KMS-11 (cell line): ENCODE measurements around the gene SMIM29.

Experiments
- H2AFZ ChIP-seq: fragments of 200-600 bp; sonication (generic); 2 replicates; pipeline ENCODE4 v1.6.1; 2016; ENCODE audit warnings: antibody characterized with exemption, mixed run types, low read depth
- H3K27ac ChIP-seq: fragments of 200-600 bp; sonication (generic); 2 replicates; pipeline ENCODE4 v1.6.1; 2016; ENCODE audit warnings: mild to moderate bottlenecking, mixed run types
- H3K27me3 ChIP-seq: fragments of 200-600 bp; sonication (generic); 2 replicates; pipeline ENCODE4 v1.6.1; 2017; ENCODE audit warnings: mild to moderate bottlenecking, low read depth, mixed run types, moderate library complexity; ENCODE audit not compliant: insufficient read depth
- H3K36me3 ChIP-seq: fragments of 200-600 bp; sonication (generic); 2 replicates; pipeline ENCODE4 v1.6.1; 2017; ENCODE audit warnings: mild to moderate bottlenecking, mixed run types; ENCODE audit not compliant: insufficient read depth
- H3K4me1 ChIP-seq: fragments of 200-600 bp; sonication (generic); 2 replicates; pipeline ENCODE4 v1.6.1; 2016; ENCODE audit warnings: mild to moderate bottlenecking, low read depth, mixed run types; ENCODE audit not compliant: poor library complexity, severe bottlenecking
- H3K4me2 ChIP-seq: fragments of 200-600 bp; sonication (generic); 2 replicates; pipeline ENCODE4 v1.7.0; 2016; ENCODE audit warnings: mild to moderate bottlenecking, mixed run types
- H3K4me3 ChIP-seq: fragments of 200-600 bp; sonication (generic); IDR thresholded peaks from 2 replicates; pipeline ENCODE4 v1.6.1; 2017; ENCODE audit warnings: low read depth, low read length, mixed read lengths; ENCODE audit not compliant: insufficient read depth
- H3K79me2 ChIP-seq: fragments of 200-600 bp; sonication (generic); 2 replicates; pipeline ENCODE4 v1.6.1; 2016; ENCODE audit warnings: low read depth, mixed run types; ENCODE audit not compliant: insufficient read depth
- H3K9ac ChIP-seq: fragments of 200-600 bp; sonication (generic); 2 replicates; pipeline ENCODE4 v1.6.1; 2016; ENCODE audit warnings: mild to moderate bottlenecking, mixed run types
- H4K20me1 ChIP-seq: fragments of 200-600 bp; sonication (generic); 2 replicates; pipeline ENCODE4 v1.6.1; 2016; ENCODE audit warnings: mild to moderate bottlenecking, mixed run types; ENCODE audit not compliant: insufficient read depth
- CTCF ChIP-seq: fragments of 200-600 bp; sonication (generic); conservative IDR thresholded peaks from 2 replicates; pipeline ENCODE4 v1.6.1; 2017; ENCODE audit warnings: low read depth, mild to moderate bottlenecking, antibody characterized with exemption, low read length, moderate library complexity, mixed read lengths

The SMIM29 gene

GRCh38 chr6:34225551-34225950 lies 23.3 kb downstream of the SMIM29 start:
- H3K4me3 ChIP-seq: no peak overlapping the region
- peaks cover 6% of the 10 kb centered on the region for H3K4me1 ChIP-seq
- no peaks in the 10 kb centered on the region for H3K79me2 ChIP-seq
- H3K27me3 ChIP-seq: no peaks in the 10 kb centered on the region
- TF ChIP-seq CTCF: no peak
- H3K9ac ChIP-seq: no peak overlapping the region
- H4K20me1 ChIP-seq: no peaks in the 10 kb centered on the region
- no peak overlapping the region for H2AFZ ChIP-seq
- no peak overlapping the region for H3K27ac ChIP-seq
- no peaks in the 10 kb centered on the region for H3K36me3 ChIP-seq
- H3K4me2 ChIP-seq: no peak overlapping the region

- H2AFZ ChIP-seq: peak overlapping the region; percentile 93
- peaks cover 6% of the 10 kb centered on the region for H3K4me1 ChIP-seq
- no peaks in the 10 kb centered on the region for H3K79me2 ChIP-seq
- no peaks in the 10 kb centered on the region for H3K27me3 ChIP-seq
- TF ChIP-seq CTCF: no peak
- H3K27ac ChIP-seq: peak overlapping the region; percentile 69
- H3K4me3 ChIP-seq: peak overlapping the region; percentile 36
- H4K20me1 ChIP-seq: no peaks in the 10 kb centered on the region
- H3K36me3 ChIP-seq: no peaks in the 10 kb centered on the region
- peak overlapping the region; percentile 92 for H3K9ac ChIP-seq
- peak overlapping the region; percentile 74 for H3K4me2 ChIP-seq
Measured at GRCh38 chr6:34223956-34224940, 24.6 kb downstream of the SMIM29 start.

GRCh38 chr6:34223381-34223955 lies 25.3 kb downstream of the SMIM29 start:
- Histone ChIP-seq H2AFZ (peak overlapping the region; percentile 54; the same call in 1 of the 2 replicates), H3K4me3 (no peak overlapping the region), H3K27ac (no peak overlapping the region), H3K36me3 (no peaks in the 10 kb centered on the region), H3K4me2 (peak overlapping the region; percentile 46; the same call in 1 of the 2 replicates), H3K79me2 (no peaks in the 10 kb centered on the region), H3K4me1 (peaks cover 6% of the 10 kb centered on the region), H3K27me3 (no peaks in the 10 kb centered on the region), H4K20me1 (no peaks in the 10 kb centered on the region), H3K9ac (no peak overlapping the region)
- no peak for TF ChIP-seq CTCF

- Histone ChIP-seq H2AFZ (no peak overlapping the region), H3K4me3 (no peak overlapping the region), H3K4me2 (no peak overlapping the region), H3K79me2 (no peaks in the 10 kb centered on the region), H3K4me1 (peaks cover 5% of the 10 kb centered on the region), H4K20me1 (no peaks in the 10 kb centered on the region), H3K27me3 (no peaks in the 10 kb centered on the region), H3K36me3 (no peaks in the 10 kb centered on the region), H3K9ac (no peak overlapping the region), H3K27ac (no peak overlapping the region)
- no peak for TF ChIP-seq CTCF
Measured at GRCh38 chr6:34218691-34219090, 30.1 kb downstream of the SMIM29 start.
